Left lung (tissue), 10 donors: Measurements from ENCODE around the gene PRKD1. TPM values are rescaled to one million over a fixed set of nuclear protein-coding genes. Genes with fewer than 3 reads are reported as not detected.
"Not testable (repeated sequence)": the region's sequence is repeated elsewhere in the genome, so short reads cannot be mapped to it uniquely, and the experiment has no call there.

Experiments used
- ATAC-seq: fragments of 200-7000 bp; cut with Tn5 transposase; one replicate; pipeline ENCODE4 v1.9.1; 2020; ENCODE audit warnings: moderate library complexity
- DNase-seq, 4 donors: peaks; one replicate each; pipeline ENCODE4 v3.0.0-alpha.2; 2013 to 2020
- H3K27ac ChIP-seq, 2 donors: fragments of 200-600 bp; sonication (generic) in 1 of 2; one replicate each; pipeline versions ENCODE4 v1.5.0 to v1.8.0; 2020 to 2021
- H3K27me3 ChIP-seq, 2 donors: fragments of 200-600 bp; sonication (generic) in 1 of 2; one replicate each; pipeline versions ENCODE4 v1.5.0 to v1.8.0; 2020 to 2021
- H3K36me3 ChIP-seq, 2 donors: fragments of 200-600 bp; sonication (generic) in 1 of 2; one replicate each; pipeline versions ENCODE4 v1.5.0 to v1.8.0; 2020 to 2021
- H3K4me1 ChIP-seq, 2 donors: fragments of 200-600 bp; one replicate each; pipeline ENCODE4 v1.8.0; 2021
- H3K4me3 ChIP-seq, 2 donors: fragments of 200-600 bp; sonication (generic) in 1 of 2; one replicate each; pipeline versions ENCODE4 v1.5.0 to v1.8.0; 2020 to 2021; ENCODE audit warnings: mild to moderate bottlenecking in 1 of 2
- H3K9me3 ChIP-seq, 2 donors: fragments of 200-600 bp; sonication (generic) in 1 of 2; one replicate each; pipeline versions ENCODE4 v1.5.0 to v1.8.0; 2020 to 2021
- intact Hi-C, 2 donors: fragments of 100-400 bp; cut with DNase I; formaldehyde crosslinking; loops; one replicate each; pipeline versions ENCODE4 v1.11.2 to v1.14.2; 2022
- polyA plus RNA-seq, 6 donors: library from polyadenylated mRNA; unstranded; fragments of 120-200 nt; gene quantifications; one replicate each; pipeline ENCODE4 v1.2.1, GENCODE V29; 2013; ENCODE audit not compliant: insufficient read length in 6 of 6
- total RNA-seq, 2 donors: library from RNA; stranded (reverse); fragmentation: NEBNext Ultra II Directional; extraction: Animal tissue kit (Norgen Biotek cat#: 25700); gene quantifications; one replicate each; pipeline ENCODE4 v1.2.1, GENCODE V29; 2021
- TF ChIP-seq, protein P1 (sequence below), 2 donors: fragments of 200-600 bp; sonication (generic) in 1 of 2; IDR thresholded peaks; one replicate each; pipeline versions ENCODE4 v1.5.0 to v1.8.0; 2021; ENCODE audit warnings: antibody characterized with exemption in 2 of 2
- donor health status: DM: no; HTN: yes; CAD: no.
- donor health status: DM: no; HTN: no; CAD: no.

The PRKD1 gene
- total and polyA plus RNA-seq, 8 donors, result 13.6 to 35.1 (median 23.0) TPM

DNA sequence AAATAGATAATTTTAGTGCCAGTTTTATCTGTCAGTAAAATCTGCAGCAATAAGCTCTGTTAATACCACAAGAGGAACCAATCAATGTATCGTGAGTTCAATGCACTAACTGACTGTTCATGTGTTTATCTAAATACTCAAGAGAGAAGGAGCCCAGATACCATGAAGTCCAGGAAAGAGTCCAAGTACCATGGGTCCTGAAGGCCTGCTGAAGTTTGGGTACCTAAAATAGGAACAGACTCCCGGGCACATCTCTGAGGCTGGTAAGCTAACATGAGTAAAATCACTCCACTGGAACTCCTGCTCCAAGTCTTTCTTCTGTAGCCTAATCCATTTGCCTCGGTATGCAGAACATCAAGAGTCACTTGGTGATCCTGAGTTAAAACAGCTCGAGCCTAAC lies 71.1 kb downstream of the PRKD1 start:
- no peaks in the 10 kb centered on the region for H3K36me3 ChIP-seq
- no peaks in the 10 kb centered on the region for H3K27me3 ChIP-seq
- intact Hi-C loops, result no loop called here
- no peak overlapping the region for H3K27ac ChIP-seq
- ATAC-seq (no peak), DNase-seq (no peak)
- H3K4me1 ChIP-seq, result no peaks in the 10 kb centered on the region
- peaks cover 0 to 23% of the 10 kb centered on the region in 2 donors for H3K9me3 ChIP-seq
- TF ChIP-seq, protein P1, sequence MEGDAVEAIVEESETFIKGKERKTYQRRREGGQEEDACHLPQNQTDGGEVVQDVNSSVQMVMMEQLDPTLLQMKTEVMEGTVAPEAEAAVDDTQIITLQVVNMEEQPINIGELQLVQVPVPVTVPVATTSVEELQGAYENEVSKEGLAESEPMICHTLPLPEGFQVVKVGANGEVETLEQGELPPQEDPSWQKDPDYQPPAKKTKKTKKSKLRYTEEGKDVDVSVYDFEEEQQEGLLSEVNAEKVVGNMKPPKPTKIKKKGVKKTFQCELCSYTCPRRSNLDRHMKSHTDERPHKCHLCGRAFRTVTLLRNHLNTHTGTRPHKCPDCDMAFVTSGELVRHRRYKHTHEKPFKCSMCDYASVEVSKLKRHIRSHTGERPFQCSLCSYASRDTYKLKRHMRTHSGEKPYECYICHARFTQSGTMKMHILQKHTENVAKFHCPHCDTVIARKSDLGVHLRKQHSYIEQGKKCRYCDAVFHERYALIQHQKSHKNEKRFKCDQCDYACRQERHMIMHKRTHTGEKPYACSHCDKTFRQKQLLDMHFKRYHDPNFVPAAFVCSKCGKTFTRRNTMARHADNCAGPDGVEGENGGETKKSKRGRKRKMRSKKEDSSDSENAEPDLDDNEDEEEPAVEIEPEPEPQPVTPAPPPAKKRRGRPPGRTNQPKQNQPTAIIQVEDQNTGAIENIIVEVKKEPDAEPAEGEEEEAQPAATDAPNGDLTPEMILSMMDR (IDR thresholded peaks at IDR 0.05), result no peak
- H3K4me3 ChIP-seq, result no peak overlapping the region

DNA sequence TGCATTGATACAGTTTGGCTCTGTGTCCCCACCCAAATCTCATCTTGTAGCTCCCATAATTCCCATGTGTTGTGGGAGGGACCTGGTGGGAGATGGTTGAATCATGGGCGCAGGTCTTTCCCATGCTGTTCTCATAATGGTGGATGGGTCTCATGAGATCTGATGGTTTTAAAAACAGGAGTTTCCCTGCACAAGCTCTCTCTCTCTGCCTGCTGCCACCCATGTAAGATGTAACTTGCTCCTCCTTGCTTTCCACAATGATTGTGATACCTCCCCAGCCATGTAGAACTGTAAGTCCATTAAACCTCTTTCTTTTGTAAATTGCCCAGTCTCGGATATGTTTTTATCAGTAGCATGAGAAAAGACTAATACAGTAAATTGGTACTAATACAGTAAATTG lies 74.0 kb downstream of the PRKD1 start:
- H3K36me3 ChIP-seq, H3K27me3 ChIP-seq, ATAC-seq, H3K4me3 ChIP-seq, H3K27ac ChIP-seq, H3K4me1 ChIP-seq, intact Hi-C loops, DNase-seq: not testable (repeated sequence)
- H3K9me3 ChIP-seq, result peaks cover 0 to 25% of the 10 kb centered on the region in 2 donors

- DNase-seq (no peak), ATAC-seq (no peak)
- no peaks in the 10 kb centered on the region for H3K27me3 ChIP-seq
- no peaks in the 10 kb centered on the region for H3K36me3 ChIP-seq
- H3K4me3 ChIP-seq, result no peak overlapping the region
- no peak overlapping the region for H3K27ac ChIP-seq
- H3K4me1 ChIP-seq, result no peaks in the 10 kb centered on the region
- TF ChIP-seq, protein P1 (IDR thresholded peaks at IDR 0.05), result no peak
- intact Hi-C loops, result no loop called here
- H3K9me3 ChIP-seq, result peaks cover 0 to 25% of the 10 kb centered on the region in 2 donors
Observed at GRCh38 chr14:29853272-29853671, 74.4 kb downstream of the PRKD1 start.

- Histone ChIP-seq H3K36me3 (no peaks in the 10 kb centered on the region), H3K9me3 (peaks cover 0 to 25% of the 10 kb centered on the region in 2 donors), H3K27ac (no peak overlapping the region), H3K4me1 (no peaks in the 10 kb centered on the region), H3K27me3 (no peaks in the 10 kb centered on the region), H3K4me3 (no peak overlapping the region)
- TF ChIP-seq, protein P1 (IDR thresholded peaks at IDR 0.05), result no peak
- intact Hi-C loops, result no loop called here
- ATAC-seq, result no peak
- DNase-seq, result no peak
Observed at GRCh38 chr14:29851397-29851796, 76.2 kb downstream of the PRKD1 start.

- no peaks in the 10 kb centered on the region for H3K4me1 ChIP-seq
- H3K9me3 ChIP-seq, result peaks cover 0 to 11% of the 10 kb centered on the region in 2 donors
- intact Hi-C loops, result no loop called here
- no peak overlapping the region for H3K4me3 ChIP-seq
- H3K27me3 ChIP-seq, result no peaks in the 10 kb centered on the region
- H3K27ac ChIP-seq, result no peak overlapping the region
- TF ChIP-seq, protein P1 (IDR thresholded peaks at IDR 0.05), result no peak
- no peak for DNase-seq
- H3K36me3 ChIP-seq, result no peaks in the 10 kb centered on the region
- ATAC-seq, result no peak
Observed at GRCh38 chr14:29847056-29847380, 80.6 kb downstream of the PRKD1 start.

DNA sequence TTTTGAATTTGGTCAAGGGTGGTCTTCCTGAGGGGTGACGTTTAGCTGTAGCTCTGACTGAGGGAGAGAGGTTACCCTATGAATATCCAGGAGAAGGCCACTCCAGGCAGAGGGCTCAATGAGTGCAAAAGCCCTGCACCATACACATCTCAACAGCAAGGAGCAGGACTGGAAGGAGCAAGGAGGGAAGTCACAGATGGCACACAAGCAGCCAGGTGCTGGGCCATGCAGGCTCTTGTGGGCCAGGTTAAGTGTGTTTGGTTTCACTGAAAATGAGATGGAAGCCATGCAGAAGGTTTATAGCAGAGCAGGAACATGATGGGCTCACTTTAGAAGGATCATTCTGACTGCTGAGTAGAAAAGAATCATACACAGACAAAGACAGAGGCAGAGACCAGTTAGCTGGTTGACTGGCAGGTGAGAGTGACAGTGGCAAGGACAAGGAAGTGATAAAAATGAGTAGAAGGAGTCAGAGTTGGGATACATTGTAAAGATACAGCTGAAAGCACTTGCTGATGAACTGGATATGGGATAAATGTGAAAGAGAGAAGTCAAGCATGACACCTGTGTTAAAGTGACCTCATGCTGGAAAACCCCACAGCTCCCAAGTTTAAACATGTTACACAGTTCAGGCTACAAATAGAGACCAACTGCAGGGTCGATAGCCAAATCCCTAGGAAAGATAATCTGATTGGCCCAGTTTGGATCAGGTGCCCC lies 81.2 kb downstream of the PRKD1 start:
- DNase-seq (no peak), ATAC-seq (no peak)
- no peak overlapping the region for H3K4me3 ChIP-seq
- no peaks in the 10 kb centered on the region for H3K36me3 ChIP-seq
- H3K4me1 ChIP-seq, result no peaks in the 10 kb centered on the region
- intact Hi-C loops, result no loop called here
- TF ChIP-seq, protein P1 (IDR thresholded peaks at IDR 0.05), result no peak
- peaks cover 0 to 11% of the 10 kb centered on the region in 2 donors for H3K9me3 ChIP-seq
- H3K27me3 ChIP-seq, result no peaks in the 10 kb centered on the region
- no peak overlapping the region for H3K27ac ChIP-seq
